Hindlimb muscle (tissue), 1 donor: ENCODE data around the gene WDR82. TPM values are rescaled to one million over a fixed set of nuclear protein-coding genes. Genes with fewer than 3 reads are reported as not detected.

ENCODE experiments used
- DNase-seq: peaks from one replicate; pipeline ENCODE4 v3.0.0-alpha.2; 2013
- polyA plus RNA-seq: library from polyadenylated mRNA; unstranded; fragments of 120-200 nt; gene quantifications from one replicate; pipeline ENCODE4 v1.2.1, GENCODE V29; 2013; ENCODE audit not compliant: insufficient read length

Gene WDR82
- polyA plus RNA-seq, 1 donor = 86.0 TPM

DNA sequence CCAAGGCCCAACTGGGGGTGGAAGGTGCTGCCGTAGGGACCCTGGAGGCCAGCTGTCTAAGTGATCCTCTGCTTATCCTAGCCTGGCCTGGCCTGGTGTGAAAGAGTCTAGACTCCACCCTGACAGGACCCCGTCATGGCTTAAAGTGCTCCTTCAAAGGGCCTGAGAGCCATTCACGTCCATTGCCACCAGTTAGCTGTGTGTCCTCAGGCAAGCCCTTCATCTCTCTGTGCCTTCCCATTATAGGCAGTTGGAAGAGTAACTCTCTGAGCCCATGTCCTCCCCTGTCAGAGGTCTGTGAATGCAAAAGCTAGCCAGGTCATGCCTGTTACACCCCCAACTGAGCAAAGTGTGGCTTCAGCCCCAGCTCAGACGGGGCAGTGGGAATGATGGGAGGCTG is 28.5 kb upstream of the WDR82 start:
- DNase-seq = no peak

- no peak for DNase-seq
Observed at GRCh38 chr3:52305926-52306325, 27.5 kb upstream of the WDR82 start.

DNA sequence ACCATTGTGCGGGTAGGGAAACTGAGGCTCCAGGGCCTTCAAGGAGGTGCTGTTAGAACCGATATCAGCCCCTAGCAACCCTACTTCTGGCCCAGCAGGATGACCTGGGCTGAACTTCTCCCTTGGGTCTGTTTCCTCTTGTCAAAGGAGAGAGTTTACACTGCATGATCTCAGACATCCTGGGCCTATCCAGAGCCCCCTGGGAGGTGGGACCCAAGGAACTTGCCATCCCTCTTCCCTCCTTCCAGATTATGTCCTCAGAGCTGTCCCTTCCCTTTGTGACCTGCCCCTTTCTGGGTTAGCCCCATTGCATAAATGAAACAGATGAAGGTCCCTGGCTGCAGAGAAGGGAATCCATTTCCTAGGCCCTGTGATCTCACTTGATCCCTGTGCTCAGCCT is 25.4 kb upstream of the WDR82 start:
- no peak for DNase-seq

GRCh38 chr3:52302426-52303145 is 24.1 kb upstream of the WDR82 start:
- DNase-seq = no peak

DNA sequence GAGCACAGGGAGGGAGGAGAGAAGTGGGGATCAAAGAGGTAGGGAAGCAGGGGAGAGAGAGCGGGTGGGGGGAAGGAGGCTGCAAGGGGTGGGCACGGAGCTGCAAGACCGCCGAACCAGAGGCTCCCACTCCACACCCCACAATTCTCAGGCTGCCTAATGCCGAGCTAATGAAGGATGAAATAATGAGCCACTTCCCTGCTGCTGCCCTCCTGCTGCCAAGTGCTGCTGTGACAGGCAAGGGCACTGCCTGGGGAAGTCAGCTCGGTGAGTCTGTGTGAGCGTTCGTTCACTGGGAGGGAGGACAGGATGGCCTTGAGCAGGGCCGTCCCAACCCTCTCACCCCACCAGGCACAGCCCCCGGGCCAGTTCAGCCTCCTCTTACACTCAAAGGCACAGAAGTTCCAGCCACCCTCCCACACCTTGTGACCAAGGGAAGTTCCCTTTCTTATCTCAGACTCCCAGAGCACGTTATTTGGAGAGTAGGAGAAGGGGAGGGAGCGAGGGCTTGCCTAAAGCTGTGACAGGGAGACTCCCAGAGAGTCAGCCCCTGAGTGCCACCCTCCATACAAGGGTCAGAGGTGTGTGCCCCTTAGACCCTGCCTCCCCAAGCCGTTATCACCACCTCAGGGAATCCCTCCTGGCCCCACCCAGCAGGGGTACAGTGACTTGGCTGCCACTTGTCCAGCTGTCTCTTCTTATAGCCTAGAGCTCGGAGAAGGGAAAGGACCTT is 21.6 kb upstream of the WDR82 start:
- no peak for DNase-seq

DNA sequence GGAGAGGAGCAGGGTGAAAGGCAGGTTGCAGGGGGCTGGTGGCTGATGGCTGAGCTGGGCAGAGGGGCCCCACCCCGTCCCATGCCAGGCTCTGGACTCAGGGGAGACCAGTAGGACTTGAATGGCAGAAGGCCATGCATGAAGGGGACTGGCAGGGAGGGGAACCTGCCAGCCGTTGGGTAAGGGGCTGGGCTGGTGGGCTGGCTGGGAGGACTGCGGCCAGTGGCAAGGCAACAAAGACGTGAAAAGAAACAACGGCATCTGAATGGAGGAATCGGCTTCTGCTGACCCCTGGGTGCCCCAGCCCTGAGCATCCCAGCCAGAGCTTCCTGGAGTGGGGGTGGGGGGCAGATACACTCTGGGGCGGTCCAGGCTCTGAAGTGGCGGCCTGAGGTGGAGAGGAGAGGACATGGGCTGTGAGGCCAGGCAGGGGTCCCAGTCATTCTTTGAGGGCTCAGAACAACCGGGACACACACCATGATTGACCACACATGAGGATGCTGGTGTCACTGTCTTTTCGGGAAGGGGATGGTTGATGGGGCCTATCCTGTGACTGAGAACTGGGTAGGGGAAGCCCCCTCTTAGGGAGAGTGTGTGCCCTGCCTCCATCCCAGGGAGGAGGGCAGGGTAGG is 20.9 kb upstream of the WDR82 start:
- DNase-seq = no peak

GRCh38 chr3:52298149-52299098 is 20.0 kb upstream of the WDR82 start:
- no peak for DNase-seq

GRCh38 chr3:52297242-52298148 is 19.0 kb upstream of the WDR82 start:
- no peak for DNase-seq

DNA sequence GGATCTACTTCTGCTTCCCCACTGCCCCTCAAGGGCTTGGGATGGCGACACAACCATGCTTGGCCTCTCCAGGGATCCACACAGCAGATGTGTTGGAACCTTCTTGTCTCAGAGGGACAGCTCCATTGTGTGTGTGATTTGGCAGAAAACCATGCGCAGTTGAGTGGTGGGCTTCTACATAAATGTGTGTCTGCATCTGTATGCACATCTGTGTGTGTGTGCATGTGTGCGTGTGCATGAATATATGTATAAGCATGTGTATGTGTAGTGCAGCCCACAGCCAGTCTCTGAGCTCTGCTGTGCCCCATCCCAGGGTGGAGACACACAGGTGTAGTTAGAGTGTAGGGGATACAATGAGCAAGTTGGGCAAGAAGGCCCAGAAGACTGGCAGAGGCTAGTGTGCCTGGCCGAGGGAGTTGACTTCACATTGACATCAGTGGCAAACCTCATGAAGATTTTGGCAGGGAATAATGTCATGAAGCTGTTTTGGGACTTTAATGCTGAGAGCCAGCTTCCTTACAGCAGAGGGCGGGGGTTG is 17.3 kb upstream of the WDR82 start:
- DNase-seq = no peak

- DNase-seq = no peak
Observed at GRCh38 chr3:52294320-52295150, 16.1 kb upstream of the WDR82 start.

GRCh38 chr3:52293491-52294319 is 15.3 kb upstream of the WDR82 start:
- DNase-seq = no peak

DNA sequence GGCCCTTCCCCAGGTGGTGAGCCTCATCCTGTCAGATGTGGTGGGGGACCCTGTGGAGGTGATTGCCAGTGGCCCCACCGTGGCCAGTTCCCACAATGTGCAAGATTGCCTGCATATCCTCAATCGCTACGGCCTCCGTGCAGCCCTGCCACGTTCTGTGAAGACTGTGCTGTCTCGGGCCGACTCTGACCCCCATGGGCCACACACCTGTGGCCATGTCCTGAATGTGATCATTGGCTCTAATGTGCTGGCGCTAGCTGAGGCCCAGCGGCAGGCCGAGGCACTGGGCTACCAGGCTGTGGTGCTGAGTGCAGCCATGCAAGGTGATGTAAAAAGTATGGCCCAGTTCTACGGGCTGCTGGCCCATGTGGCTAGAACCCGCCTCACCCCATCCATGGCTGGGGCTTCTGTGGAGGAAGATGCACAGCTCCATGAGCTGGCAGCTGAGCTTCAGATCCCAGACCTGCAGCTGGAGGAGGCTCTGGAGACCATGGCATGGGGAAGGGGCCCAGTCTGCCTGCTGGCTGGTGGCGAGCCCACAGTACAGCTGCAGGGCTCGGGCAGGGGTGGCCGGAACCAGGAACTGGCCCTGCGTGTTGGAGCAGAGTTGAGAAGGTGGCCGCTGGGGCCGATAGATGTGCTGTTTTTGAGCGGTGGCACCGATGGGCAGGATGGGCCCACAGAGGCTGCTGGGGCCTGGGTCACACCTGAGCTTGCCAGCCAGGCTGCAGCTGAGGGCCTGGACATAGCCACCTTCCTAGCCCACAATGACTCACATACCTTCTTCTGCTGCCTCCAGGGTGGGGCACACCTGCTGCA is 14.0 kb upstream of the WDR82 start:
- DNase-seq = no peak

DNA sequence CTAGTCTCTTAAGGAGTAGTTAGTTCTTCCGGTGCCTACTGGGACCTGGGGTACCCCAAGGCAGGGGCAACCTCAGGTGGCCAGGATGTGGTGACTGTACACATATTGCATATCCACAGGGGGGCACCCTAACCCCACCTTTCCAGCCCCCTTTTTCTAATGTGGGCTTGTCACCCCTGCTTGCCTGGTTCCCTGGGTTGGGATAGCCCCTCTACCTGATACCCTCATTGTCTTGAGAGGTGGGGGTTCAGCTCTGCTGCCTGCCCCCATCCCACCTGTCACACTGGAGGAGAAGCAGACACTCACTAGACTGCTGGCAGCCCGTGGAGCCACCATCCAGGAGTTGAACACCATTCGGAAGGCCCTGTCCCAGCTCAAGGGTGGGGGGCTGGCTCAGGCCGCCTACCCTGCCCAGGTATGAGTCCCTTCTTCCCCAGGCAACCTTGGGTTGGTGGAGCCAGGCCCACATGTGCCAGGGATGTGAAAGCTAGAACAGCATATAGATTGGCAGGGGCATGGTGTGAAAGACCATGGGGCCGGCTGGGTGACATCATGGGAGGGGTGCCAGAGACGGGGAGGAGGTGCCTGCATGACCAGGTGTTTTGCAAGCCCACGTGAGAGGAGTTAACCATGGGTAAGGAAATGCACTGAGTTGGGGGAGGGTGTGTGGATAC is 13.2 kb upstream of the WDR82 start:
- no peak for DNase-seq

DNA sequence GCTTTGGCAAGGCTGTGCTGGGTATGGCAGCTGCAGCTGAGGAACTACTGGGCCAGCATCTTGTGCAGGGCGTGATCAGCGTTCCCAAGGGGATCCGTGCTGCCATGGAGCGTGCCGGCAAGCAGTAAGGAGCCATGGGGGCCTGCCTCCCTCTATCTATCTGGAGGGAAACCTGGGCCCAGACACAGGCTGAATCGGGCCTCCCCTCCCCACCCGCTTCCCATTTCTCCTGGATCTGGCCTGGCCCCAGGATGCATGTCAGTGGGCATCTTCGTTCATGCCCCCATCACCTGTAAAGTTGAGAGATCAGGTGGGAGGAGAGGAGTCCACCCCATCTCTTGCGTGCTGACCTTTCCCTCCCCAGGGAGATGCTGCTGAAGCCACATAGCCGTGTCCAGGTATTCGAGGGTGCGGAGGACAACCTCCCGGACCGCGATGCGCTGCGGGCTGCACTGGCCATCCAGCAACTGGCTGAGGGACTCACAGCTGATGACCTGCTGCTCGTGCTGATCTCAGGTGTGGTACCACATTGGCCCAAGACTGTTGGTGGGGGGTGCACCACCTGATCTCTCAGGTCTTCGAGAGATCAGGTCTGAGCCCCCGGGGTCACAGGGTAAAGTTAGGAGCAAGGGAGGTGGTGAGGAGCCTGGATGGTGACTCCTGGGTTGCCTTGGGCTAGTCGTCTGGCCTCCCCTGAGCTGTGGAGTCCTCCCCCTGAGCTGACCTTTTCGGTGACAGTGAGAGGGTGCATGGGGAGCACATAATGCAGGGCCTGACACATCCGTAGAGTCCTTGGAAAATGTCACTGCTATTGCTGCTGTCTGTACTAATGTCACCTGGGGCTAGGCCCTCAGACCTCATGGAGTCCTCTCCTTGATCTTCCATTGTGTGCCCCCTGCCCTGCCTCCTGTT is 12.4 kb upstream of the WDR82 start:
- no peak for DNase-seq

DNA sequence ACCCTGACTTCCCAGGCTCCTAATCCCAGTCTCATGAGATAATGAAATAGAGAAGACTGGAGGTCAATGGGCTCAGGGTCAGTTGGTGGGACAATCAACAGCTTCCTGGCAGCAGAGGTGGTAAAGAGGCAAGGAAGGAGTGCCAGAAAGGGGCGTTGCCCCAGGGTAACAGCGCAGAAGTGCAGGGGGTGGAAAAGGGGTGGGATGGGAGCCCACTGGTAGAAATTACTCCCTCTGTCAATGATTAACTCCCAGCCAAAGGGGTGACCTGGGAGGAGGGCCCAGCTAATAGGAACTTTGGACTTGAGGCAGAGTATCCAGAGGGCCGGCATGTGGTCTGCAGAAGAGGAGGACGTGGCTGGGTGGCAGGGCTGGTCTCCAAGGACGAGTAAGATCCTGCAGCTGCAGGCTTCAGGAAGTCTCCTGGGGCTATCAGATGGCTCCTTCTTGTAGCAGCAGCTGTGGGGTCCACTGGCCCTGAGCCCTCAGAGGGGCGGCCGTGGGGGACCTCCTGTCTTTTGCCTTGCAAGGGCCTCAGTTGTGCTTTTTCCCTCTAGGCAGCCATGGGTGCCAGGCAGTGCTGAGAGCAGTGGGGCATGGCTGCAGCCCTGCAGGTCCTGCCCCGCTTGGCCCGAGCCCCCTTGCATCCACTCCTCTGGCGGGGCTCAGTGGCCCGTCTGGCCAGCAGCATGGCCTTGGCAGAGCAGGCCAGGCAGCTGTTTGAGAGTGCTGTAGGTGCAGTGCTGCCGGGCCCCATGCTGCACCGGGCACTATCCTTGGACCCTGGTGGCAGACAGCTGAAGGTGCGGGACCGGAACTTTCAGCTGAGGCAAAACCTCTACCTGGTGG is 11.5 kb upstream of the WDR82 start:
- DNase-seq = no peak

- DNase-seq = no peak
Observed at GRCh38 chr3:52289338-52289746, 10.9 kb upstream of the WDR82 start.
